Umbilical cord (tissue), 2 donors: ENCODE results near the gene PHACTR3. TPM values are rescaled to one million over a fixed set of nuclear protein-coding genes. Genes with fewer than 3 reads are reported as not detected.

Experiments used
- DNase-seq: peaks from one replicate; pipeline ENCODE4 v3.0.0-alpha.2; 2015; ENCODE audit warnings: low spot score
- total RNA-seq: library from RNA; depleted of rRNA; stranded (reverse); fragments of >200 nt; gene quantifications from one replicate; pipeline ENCODE4 v1.2.3, GENCODE V29; 2014; ENCODE audit warnings: low replicate concordance; ENCODE audit not compliant: insufficient read depth

PHACTR3 gene
- total RNA-seq, 1 donor from 2014 or later: 5.1 TPM

DNA sequence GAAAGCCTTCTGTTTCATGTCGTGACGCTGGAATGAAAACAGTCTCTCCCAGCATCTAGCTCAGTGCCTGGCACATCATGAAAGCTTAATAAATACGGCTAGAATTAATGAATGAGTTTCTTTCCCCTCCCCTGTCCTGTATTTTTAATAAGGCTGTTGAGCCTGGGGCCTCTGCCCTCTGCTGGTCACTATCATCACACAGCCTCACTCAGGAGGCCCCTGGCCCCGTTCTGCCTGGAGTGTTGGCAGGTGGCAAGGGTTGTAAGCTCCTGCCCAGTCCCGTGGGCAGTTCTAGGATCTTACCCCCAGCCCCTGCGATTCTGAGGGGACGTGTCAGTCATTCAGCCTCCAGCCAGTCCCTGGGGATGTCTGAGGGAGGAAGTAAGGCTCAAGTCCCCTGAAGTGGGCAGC lies 41.4 kb downstream of the PHACTR3 start:
- no peak for DNase-seq

DNA sequence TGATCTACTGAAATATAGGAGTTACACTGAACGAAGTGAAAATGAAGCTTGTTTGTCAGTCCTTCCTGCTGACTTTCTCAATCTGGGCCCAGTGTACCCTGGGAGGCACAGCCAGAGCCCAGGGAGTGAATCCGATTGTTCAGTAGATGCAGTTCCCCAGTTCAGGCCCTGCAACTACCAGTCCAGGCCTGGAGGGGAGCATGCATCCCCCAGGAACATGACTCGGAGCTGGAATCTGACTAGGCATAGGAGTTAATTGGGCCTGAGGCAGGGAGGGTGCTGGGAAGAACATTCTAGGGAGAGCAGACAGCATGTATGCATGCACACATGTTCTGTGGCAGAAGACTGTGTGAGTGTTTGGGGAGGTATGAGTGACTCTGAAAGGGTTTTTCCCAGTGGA lies 42.1 kb downstream of the PHACTR3 start:
- DNase-seq: no peak

DNA sequence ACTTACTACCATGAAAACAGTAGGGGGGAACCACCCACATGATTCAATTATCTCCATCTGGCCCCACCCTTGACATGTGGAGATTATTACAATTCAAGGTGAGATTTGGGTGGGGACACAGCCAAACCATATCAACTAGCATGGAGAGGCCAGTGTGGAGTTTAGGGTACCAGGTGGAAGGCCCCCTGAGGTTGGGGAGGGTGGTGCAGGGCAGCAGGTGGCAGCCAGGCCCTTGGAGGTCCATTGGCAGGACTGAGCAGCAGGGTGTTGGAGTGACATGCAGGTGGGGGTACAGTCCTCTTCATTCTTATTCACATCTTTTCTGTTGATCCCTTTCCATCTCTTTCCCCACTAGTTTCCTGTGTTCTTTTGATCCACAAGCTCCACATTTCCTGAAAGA lies 42.9 kb downstream of the PHACTR3 start:
- no peak for DNase-seq

DNA sequence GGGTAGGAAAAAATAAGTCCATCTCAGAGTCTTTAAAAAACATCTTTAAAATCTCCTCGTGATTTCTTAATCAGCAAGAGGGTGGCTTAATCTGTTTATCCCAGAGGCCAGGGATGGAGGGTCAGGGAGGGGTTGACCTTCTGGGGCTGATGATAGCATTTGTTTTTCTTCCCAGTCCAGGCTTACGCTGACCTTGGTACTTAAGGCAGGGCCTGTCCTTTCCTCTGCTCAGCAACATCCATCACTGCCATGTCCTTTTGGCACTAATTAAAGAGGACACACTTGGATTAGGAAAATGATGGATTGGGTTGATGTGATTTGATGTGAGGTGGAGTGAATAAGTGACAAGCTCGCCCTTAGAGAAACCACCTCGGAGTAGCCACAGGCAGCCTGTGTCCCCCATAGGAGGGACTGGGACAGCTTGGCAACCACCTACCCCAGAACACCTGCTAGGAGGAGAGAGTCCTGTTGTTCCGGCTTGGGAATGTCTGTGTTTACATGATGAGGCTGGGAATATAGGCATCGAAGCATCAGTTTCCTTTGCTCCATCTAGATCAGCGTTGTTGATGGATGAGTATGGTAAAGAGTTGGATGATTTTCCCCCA lies 44.2 kb downstream of the PHACTR3 start:
- DNase-seq: no peak

DNA sequence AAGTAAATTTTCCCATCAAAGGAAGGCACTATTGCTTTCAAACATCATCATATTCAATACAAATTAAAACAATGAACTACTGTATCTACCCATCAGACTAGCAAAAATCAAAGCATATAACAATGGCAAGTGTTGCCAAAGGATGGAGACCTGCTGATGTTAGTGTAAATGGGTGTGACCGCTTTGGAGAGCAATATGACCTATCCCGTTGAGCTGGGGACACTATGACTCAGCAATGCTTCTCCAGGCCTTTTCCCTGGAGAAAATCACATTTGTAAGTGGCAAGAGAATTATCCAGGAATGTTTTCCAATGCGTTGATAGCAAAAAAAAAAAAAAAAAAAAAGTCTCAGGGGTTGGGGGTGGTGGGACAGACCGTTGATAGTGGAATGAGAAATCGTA lies 46.1 kb downstream of the PHACTR3 start:
- no peak for DNase-seq

DNA sequence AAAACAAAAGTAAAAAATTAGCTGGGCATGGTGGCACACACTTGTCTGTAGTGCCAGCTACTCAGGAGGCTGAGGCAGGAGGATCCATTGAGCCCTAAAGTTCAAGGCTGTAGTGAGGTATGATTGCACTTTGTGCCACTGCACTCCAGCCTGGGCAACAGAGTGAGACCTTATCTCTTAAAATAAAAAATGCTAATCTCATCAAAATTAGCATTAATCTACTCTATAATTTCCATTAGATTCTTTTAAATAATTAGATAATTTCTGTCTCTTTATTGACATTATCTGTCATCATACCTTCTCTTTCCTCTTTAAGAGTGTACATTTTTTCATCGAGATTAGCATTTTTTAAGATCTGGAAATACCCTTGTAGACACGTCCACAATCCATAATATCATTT lies 48.0 kb downstream of the PHACTR3 start:
- DNase-seq: no peak

DNA sequence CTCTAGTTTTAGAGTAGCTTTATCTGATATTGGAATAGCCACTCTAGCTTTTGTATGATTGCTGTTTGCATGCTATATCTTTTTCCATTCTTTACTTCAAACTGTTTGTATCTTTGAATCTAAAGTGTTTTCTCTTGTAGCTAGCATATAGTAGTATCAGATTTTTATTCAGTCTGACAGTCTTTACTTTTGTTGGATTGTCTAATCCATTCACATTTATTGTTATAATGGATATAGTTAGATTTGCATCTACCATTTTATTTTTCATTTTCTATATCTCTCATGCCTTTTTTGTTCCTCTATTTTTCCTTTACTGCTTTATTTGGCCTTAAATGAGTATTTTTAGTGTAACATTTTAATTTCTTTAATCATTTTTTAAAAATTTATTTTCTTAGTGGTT lies 52.1 kb downstream of the PHACTR3 start:
- DNase-seq: no peak

DNA sequence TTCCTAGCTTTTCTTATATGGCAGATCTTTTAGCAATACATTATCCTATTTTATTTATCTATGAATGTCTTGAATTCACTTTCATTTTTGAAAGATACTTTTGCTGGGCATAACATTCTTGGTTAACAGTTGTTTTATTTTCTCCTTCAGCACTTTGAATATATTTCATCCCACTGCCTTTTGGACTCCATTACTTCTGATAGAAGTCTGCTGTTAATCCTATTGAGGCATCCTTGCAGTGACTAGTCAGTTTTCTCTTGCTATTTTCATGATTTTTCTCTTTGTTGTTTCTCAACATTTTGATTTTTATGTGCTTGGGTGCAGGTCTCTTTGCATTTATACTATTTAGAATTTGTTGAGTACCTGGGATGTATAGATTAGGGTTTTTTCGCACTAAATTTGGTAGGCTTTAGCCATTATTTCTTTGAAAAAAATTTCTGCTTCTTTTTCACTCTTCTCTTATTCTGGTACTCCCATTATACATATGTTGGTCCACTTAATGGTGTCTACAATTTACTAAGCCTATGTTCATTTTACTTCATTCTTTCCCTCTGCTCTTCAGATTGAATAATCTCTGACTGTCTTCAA lies 53.2 kb downstream of the PHACTR3 start:
- DNase-seq: no peak

DNA sequence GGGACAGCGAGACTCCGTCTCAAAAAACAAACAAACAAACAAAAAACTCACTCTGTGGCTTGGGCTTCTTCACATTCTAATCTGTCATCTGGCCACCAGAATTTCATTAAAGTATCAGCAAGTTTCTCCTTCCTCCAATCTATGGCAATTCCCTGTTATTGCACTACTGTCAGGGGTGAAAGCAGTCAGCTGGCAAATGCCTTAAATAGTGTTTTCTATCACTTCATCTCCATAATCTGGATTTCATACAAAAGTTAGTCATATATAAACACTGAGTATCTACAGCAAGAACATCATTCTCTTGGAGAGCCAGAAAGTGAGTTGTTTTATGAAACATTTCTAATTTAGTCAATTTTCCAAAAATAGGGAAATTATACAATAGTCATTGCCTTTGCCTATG lies 56.1 kb downstream of the PHACTR3 start:
- no peak for DNase-seq

DNA sequence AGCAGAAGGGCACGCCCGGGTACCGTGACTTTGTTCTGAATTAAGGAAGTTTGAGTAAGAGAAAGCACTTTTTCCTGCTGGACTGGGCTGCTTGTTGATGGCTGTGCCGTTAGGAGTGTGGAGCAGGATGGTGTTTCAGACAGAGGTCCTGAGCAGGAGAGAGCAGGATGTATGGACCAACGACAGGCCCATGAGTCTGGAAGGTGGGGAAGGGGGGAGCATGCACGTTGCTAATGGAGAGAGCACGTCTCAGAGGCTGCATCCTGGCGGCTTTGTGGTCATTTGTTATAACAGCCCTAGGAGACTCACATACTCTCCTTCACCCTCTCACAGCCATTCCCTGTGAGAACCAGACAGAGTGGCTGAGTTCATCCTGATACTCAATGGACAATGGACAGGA lies 56.8 kb downstream of the PHACTR3 start:
- DNase-seq: no peak

DNA sequence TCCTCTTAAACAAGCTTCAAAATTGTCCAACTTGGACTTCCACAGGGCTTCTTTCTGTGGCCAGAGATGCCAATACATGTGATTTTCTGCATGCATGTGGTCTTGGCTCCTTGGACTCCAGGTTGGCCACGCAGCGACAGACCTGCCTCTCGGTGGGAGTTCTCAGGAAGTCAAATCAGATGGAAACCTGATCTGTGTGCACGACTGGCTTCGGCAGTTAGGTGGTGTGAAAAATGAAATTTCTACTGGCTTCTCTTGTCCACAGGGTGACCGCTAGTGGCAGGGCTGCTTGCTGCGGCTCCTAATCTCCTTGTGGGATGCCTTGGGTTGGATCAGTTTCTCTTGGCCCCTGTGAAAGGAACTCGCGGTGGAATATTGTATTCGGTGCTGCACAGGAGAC lies 57.3 kb downstream of the PHACTR3 start:
- DNase-seq: no peak

DNA sequence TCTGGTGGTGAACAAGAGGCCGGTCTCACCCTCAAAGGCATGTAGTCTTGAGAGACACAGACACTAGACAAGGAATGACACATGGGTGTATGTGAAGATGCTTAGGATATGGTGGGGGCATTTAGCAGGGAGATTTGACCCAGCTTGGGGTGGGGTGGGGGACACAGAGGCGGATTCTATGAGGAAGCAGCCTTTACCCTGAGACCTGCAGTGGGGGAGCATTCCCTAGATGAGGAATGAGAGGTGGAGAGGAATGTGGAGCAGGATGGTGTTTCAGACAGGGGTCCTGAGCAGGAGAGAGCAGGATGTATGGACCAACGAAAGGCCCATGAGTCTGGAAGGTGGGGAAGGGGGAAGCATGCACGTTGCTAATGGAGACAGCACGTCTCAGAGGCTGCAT lies 57.8 kb downstream of the PHACTR3 start:
- DNase-seq: no peak

DNA sequence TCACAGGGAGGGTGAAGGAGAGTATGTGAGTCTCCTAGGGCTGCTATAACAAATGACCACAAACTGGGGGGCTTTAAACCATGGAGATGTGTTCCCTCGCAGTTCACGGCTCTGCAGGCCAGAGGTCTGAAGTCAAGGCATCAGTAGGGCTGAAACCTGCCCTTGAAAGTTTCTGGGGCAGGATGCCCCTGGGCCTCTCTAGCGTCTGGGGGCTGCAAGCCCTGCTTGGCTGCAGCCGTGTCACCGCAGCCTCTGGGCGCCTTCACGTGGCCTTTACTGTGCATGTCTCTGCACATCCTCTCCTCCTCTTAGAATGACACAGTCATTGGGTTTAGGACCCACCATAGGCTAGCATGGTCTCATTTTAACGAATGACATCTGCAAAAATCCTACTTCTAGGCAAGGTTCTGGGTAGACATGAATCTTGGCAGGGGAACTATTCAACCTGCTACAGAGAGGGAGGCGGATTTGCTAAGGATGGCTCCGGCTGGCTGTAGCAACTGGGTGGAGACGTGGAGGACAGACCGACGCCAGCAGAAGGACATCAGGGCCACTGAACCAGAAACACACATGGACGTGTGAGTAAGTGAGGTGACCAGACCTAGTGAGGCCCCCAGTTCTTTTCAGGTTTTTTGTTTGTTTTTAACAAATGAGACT lies 58.6 kb downstream of the PHACTR3 start:
- no peak for DNase-seq

DNA sequence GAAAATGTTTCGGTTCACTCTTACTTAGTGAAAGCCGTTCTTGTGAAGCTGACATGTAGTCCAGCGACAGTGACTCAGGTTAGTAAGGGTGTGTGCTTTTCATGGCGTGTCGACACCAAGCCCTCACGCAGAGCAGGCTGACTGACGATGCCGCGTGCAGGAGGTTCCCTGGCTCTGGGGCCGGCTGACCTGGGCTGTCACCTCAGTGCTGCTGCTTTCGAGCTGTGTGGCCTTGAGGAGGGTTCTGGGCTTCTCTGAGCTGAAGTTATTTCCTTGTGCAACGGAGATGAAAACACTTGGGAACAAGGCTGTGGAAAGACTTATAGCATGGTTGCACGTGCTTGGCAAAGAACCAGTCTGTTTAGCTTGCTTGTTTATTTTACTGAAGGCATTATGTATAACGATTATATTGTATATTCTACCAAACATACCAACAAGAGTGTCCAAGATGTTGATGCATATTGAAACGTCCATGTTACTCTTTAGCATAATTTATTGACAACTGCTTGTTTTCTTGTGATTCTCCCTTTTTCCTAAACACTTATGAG lies 59.2 kb downstream of the PHACTR3 start:
- no peak for DNase-seq

DNA sequence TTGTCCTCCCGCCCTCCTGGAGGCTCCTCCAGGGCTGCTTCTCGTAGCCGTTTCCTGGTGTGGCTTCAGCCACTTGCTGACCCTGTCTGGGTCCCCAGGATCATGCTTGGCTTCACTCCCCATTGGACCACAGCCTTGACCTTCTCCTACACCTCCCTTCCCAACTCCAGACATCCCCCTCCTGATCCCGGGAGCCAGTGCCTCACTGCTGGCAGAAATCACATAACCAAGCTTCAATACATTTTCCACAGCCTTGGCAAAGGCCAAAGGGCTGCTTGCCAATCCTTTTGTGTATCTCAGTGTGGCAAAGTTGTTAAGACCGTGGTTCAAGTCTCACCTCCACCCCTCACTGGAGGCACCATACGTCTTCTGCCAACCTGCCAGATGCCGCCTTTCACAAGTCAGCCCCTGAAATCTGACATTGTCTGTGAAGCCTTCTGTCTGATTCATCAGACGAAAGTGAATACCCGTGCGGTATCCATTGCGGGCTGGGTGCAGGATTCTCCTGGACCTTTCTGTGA lies 60.1 kb downstream of the PHACTR3 start:
- DNase-seq: no peak

DNA sequence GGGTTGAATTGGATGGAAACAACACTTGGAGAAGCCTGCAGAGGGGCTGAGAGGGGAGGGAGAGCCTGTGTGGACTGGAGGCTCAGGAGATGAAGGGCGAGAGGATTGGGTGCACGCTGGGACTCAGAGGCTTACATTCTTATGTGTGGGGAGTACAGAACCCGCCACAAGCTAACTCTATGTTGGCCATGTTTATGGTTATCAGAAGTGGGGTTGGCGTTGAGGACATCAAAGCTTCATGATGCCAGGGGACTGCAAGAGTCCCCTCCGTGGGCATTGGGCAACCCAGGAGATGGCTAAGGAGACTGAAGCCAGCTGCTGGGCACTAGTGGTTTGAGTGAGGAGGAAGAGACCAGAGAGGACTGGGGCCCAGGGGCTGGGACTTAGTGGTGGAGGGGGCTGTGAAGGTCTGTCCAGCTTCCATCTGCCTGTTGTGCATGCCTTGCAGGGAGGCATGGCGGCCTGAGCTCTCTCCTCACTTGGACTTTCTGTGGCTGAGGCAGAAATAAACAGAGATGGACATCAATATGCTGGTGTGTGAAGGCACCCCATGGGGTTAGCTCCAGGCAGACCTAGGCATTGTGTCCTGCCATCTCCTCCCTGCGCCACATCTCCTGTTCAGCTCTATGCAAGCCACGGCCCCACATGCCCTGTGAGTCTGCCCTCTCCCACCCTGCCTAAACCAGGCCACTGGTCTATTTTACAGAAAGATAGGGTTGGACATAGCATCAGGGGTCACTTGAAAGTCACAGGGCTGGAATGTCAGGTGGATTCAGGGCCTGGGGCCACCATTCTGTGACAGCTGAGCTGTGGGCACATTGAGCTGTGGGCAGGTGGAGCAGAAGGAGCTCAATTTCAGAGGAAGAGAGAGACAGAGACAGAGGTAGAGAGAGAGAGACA lies 61.6 kb downstream of the PHACTR3 start:
- no peak for DNase-seq

DNA sequence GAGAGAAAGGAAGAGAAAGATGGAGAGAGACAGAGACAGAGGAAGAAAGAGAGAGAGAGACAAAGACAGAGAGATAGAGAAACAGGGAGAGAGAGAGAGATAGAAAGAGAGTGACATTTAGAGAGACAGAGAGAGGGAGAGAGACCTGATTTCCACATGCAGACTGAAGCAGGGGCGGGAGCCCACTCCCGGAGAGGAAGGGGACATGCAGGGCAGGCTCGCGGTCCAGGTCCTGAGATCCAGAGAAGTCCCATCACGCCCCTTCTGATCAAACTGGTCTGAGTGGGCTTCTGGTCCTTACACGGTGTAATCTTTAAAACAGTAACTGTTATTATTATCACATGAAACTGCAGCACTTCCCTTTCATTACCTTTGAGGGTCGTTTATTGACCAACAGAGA lies 62.2 kb downstream of the PHACTR3 start:
- DNase-seq: no peak

DNA sequence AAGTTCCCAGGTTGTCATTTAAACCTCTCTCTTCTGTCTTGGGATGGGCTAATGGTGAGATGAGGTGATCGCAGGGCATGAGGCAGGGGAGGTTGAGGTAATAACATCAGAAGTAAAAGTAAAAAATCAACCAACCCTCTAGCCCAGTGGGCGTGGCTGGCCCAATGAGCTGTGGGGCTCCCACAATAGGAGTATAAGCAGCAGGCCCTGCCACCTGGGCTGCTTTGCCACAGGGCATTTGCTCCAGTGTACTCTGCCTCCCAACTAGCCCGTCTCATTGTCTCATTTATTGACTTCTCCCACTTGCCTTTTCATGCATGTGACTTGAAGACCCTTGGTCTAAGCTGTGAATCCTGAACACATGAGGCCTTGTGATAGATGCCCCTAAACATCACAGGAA lies 62.8 kb downstream of the PHACTR3 start:
- DNase-seq: no peak

DNA sequence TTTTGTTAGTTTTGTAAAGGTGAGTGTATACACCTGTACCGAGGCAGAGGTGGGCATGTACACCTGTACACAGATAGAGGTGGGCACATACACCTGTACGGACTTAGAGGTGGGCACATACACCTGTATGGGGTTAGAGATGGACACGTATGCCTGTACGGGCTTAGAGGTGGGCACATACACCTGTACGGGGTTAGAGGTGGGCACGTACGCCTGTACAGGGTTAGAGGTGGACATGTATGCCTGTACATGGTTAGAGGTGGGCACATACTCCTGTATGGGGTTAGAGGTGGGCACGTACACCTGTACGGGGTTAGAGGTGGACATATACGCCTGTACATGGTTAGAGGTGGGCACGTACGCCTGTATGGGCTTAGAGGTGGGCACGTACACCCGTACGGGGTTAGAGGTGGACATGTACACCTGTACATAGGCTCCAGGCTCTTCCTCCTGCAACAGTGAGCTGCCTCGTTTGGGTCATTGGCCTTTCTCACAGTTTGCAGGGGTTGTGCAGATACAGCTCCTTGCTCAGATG lies 63.7 kb downstream of the PHACTR3 start:
- no peak for DNase-seq

DNA sequence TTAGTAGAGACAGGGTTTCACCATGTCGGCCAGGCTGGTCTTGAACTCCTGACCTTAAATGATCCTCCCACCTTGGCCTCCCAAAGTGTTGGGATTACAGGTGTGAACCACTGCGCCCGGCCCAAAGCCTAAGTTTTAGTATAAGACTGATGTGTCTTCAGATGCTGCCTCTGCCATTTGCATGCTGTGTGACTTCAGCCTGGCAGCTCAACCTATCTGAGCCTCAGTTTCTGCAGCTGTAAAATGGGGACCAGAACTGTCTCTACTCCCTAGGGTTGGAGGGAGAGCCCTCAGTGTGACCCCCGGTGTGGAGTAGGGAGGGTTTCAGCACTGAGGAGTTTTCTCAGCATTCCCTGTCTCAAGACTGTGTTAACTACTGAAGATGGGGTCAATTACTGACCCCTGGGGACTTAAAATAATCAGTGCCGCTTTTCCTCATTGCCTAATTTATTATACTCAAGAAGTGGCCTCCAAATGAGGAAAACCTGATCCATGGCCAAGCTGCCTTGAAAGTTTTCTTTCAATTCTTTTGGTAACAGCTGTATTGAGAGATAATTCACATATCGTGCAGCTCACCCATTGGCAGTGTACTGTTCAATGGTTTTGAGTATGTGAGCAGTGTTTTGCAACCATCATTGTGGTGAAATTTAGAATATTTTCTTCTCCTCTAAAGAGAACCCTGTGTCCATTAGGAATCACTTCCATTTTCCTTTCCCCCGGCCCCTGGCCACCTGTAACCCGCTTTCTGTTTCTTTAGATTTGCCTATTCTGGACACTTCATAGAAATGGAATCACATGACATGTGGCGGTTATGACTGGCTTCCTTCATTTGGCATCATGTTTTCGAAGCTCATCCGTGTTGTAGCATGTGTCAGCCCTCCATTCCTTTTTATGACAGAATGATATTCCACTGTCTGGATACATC lies 64.8 kb downstream of the PHACTR3 start:
- no peak for DNase-seq
